BE2C (cell line): ENCODE measurements around the gene KANSL1.
"Not testable (repeated sequence)": the region's sequence is repeated elsewhere in the genome, so short reads cannot be mapped to it uniquely, and the experiment has no call there.

Source experiments
- DNase-seq: peaks from one replicate; pipeline ENCODE4 v3.0.0-alpha.2; 2020
- H3K27me3 ChIP-seq: fragments of 250-450 bp; sonication (Bioruptor Pico); 2 replicates; pipeline ENCODE4 v1.5.1; 2020; ENCODE audit warnings: mild to moderate bottlenecking
- H3K36me3 ChIP-seq: fragments of 250-450 bp; sonication (Bioruptor Pico); 2 replicates; pipeline ENCODE4 v1.5.1; 2020; ENCODE audit warnings: mild to moderate bottlenecking
- H3K4me1 ChIP-seq: fragments of 250-450 bp; sonication (Bioruptor Pico); 2 replicates; pipeline ENCODE4 v1.5.1; 2020
- H3K4me3 ChIP-seq: 2 replicates; pipeline ENCODE4 v1.5.1; 2011; ENCODE audit warnings: low read depth, low read length
- H3K9me3 ChIP-seq: fragments of 250-450 bp; sonication (Bioruptor Pico); 2 replicates; pipeline ENCODE4 v1.5.1; 2020
- TF ChIP-seq, protein P1 (sequence below): IDR thresholded peaks from 2 replicates; pipeline ENCODE4 v1.5.1; 2012; ENCODE audit warnings: mild to moderate bottlenecking, low read depth, low read length

The KANSL1 gene

DNA sequence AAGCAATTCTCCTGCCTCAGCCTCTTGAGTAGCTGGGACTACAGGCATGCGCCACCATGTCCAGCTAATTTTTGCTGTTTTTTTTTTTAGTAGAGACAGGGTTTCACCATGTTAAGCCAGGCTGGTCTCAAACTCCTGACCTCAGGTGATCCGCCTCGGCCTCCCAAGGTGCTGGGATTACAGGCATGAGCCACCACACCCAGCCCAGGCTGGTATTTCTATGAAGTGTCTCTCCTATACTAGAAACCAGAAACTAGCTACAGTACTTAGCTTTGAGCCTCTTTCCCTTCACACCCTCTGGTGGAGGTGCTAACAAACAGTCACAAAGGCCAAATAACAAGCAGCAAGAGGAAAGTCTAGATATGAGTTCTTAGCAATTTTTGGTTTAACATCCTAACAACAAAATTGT is 6.4 kb downstream of the KANSL1 start:
- H3K9me3 ChIP-seq, H3K4me3 ChIP-seq, DNase-seq: not testable (repeated sequence)

DNA sequence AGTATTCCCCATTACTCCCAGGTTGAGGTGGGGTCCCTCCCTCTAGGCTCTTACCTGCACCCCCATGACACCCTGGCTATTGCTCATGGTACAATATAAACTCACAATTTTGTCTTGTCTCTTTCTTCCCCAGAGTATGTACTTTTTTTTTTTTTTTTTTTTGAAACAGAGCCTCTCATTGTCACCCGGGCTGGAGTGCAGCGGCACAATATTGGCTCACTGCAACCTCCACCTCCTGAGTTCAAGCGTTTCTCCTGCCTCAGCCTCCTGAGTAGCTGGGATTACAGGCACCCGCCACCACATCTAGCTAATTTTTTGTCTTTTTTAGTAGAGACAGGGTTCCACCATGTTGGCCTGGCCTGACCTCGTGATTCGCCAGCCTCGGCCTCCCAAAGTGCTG is 8.5 kb downstream of the KANSL1 start:
- H3K36me3 ChIP-seq: no peaks in the 10 kb centered on the region
- no peaks in the 10 kb centered on the region; the same call in 1 of the 2 replicates for H3K4me1 ChIP-seq
- H3K4me3 ChIP-seq: no peak overlapping the region
- H3K9me3 ChIP-seq: no peaks in the 10 kb centered on the region
- TF ChIP-seq, protein P1, sequence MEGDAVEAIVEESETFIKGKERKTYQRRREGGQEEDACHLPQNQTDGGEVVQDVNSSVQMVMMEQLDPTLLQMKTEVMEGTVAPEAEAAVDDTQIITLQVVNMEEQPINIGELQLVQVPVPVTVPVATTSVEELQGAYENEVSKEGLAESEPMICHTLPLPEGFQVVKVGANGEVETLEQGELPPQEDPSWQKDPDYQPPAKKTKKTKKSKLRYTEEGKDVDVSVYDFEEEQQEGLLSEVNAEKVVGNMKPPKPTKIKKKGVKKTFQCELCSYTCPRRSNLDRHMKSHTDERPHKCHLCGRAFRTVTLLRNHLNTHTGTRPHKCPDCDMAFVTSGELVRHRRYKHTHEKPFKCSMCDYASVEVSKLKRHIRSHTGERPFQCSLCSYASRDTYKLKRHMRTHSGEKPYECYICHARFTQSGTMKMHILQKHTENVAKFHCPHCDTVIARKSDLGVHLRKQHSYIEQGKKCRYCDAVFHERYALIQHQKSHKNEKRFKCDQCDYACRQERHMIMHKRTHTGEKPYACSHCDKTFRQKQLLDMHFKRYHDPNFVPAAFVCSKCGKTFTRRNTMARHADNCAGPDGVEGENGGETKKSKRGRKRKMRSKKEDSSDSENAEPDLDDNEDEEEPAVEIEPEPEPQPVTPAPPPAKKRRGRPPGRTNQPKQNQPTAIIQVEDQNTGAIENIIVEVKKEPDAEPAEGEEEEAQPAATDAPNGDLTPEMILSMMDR: no peak
- DNase-seq: no peak
- H3K27me3 ChIP-seq: no peaks in the 10 kb centered on the region

More for the DNA sequence above, 6.4 kb downstream of the KANSL1 start:
- TF ChIP-seq, protein P1: peak; percentile 26
- H3K27me3 ChIP-seq, H3K4me1 ChIP-seq, H3K36me3 ChIP-seq: not testable (repeated sequence)

DNA sequence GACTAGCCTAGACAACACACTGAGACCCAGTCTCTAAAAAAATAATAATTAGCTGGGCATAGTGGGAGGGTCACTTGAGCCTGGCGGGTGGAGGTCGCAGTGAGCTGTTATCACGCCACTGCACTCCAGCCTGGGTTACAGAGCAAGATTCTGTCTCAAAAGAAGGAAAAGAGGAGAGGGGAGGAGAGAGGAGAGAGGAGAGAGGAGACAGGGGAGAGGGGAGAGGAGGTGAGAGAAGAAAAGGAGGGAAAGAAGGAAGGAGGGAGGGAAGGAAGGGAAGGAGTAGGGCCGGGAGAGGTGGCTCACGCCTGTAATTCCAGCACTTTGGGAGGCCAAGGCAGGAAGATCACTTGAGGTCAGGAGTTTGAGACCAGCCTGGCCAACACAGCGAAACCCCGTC is 9.8 kb downstream of the KANSL1 start:
- H3K36me3 ChIP-seq, H3K4me3 ChIP-seq, H3K27me3 ChIP-seq, DNase-seq, H3K4me1 ChIP-seq, H3K9me3 ChIP-seq: not testable (repeated sequence)

DNA sequence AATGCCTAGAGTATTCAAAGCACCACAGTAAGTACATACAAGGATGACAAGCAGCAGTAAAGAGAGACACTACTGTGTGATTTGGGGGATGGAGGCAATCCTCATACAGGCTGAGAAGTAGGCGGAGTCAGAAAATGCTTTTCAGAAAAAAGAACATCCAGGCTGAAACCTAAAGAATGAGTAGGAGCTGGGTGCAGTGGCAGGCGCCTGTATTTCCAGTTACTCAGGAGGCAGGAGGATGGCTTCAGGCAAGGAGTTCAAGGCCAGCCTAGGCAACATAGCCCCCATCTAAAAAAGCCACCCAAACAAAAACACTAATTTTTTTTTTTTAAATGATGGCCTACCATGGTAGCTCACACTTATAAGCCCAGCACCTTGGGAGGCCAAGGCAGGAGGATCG is 10.3 kb downstream of the KANSL1 start:
- H3K4me1 ChIP-seq: no peaks in the 10 kb centered on the region; the same call in 1 of the 2 replicates

DNA sequence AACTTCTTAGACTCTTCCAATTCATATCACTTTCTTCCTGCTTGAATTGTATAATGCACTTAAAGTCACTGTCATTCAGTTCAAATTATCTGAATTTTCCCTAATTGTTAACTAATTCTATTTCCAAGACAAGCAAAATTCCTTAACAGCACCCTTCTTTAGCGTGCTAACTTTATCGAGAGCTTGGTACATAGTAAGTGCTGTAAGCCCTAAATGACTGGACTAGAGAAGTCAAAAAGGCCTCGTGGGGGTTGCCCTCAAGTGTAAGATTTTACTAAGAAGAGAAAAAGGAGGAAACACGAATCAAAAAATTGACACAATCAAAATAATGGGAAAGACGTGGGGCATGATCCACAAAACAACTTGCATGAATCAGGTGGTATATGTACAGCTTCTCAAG is 11.3 kb downstream of the KANSL1 start:
- no peaks in the 10 kb centered on the region; the same call in 1 of the 2 replicates for H3K4me1 ChIP-seq

More for the DNA sequence above, 10.3 kb downstream of the KANSL1 start:
- no peaks in the 10 kb centered on the region for H3K27me3 ChIP-seq
- TF ChIP-seq, protein P1: no peak
- no peaks in the 10 kb centered on the region for H3K36me3 ChIP-seq
- H3K9me3 ChIP-seq: no peaks in the 10 kb centered on the region
- no peak overlapping the region for H3K4me3 ChIP-seq
- DNase-seq: no peak

DNA sequence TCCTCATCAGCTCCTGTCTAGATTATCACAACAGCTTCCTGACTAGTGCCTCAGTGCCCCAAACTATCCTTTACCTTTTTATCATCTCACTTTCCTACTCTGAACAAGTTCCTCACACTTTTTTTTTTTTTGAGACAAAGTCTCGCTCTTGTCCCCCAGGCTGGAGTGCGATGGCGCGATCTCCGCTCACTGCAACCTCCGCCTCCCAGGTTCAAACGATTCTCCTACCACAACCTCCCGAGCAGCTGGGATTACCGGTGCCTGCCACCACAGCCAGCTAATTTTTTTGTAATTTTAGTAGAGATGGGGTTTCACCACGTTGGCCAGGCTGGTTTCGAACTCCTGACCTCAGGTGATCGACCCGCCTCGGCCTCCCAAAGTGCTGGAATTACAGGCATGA is 11.9 kb downstream of the KANSL1 start:
- H3K4me1 ChIP-seq, H3K27me3 ChIP-seq, H3K9me3 ChIP-seq, DNase-seq, H3K36me3 ChIP-seq, H3K4me3 ChIP-seq: not testable (repeated sequence)

More for the DNA sequence above, 11.3 kb downstream of the KANSL1 start:
- Histone ChIP-seq H3K9me3 (no peaks in the 10 kb centered on the region), H3K4me3 (no peak overlapping the region), H3K27me3 (no peaks in the 10 kb centered on the region), H3K36me3 (no peaks in the 10 kb centered on the region)
- no peak for DNase-seq
- TF ChIP-seq, protein P1: no peak

DNA sequence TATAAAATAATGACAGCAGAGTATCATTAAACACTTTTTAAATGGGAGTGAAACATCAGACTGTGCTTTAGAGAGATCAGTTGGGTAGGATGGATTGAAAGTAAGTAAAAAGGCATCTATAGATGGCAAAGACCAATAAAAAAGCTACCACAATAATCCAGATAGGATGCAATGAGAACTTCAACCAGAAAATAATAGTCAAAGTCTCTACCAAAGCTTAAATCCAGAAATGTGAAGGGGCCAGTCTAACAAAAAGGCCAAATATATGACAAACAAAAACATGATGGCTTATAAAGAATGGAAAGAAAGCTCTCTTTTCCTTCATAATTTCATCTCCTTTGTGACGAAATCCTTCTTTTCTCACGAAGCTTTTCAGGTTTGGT is 12.3 kb downstream of the KANSL1 start:
- H3K36me3 ChIP-seq: no peaks in the 10 kb centered on the region
- no peak overlapping the region for H3K4me3 ChIP-seq
- TF ChIP-seq, protein P1: no peak
- no peak for DNase-seq
- H3K9me3 ChIP-seq: no peaks in the 10 kb centered on the region
- no peaks in the 10 kb centered on the region for H3K27me3 ChIP-seq
- no peaks in the 10 kb centered on the region; the same call in 1 of the 2 replicates for H3K4me1 ChIP-seq

DNA sequence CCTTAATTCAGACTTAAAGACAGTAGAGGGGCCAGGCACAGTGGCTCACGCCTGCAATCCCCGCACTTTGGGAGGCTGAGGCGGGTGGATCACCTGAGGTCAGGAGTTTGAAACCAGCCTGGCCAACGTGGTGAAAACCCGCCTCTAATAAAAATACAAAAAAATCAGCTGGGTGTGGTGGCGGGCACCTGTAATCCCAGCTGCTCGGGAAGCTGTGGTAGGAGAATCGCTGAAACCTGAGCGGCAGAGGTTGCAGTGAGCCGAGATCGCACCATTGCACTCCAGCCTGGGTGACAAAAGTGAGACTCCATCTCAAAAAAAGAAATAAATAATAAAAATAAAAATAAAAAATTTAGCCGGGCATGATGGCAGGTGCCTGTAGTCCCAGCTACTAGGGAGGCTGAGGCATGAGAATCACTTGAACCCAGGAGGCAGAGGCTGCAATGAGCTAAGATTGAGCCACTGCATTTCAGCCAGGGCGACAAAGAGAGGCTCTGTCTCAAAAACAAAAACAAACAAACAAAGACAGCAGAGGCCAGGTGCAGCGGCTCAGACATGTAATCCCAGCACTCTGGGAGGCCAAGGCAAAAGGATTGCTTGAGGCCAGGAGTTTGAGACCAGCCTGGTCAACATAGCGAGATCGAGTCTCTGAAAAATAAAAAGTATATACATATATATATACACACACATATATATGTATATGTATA is 12.9 kb downstream of the KANSL1 start:
- not testable (repeated sequence) for H3K36me3 ChIP-seq, H3K27me3 ChIP-seq, H3K9me3 ChIP-seq, H3K4me3 ChIP-seq, DNase-seq, H3K4me1 ChIP-seq
